NCI-H446 (cell line): Measurements from ENCODE around the gene ACKR2.

Experiments used
- DNase-seq, 2 experiments: peaks; one replicate each; lab custom pipeline; 2025; lab: John Stamatoyannopoulos, UW

Gene ACKR2

GRCh38 chr3:42887084-42887483 lies 77.8 kb downstream of the ACKR2 start:
- DNase-seq: no peak

DNA sequence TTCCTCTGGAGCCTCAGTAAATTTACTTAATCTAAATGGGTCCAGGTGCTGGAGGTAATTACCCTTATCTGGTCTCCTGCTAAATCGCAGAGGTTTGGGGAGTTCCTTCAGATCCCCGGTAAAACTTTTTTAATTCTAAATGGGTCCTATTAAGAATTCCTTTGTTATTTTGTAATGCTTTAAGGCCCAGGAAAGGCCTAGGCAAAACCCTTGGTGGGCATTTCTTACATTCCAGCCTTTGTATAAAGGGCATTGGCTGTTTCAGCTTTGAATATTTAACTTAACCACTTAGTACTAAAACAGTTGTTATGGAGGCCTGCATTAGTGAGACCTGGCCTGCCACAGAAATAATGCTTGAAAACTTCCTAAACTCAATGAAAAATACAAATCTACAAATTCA lies 81.8 kb downstream of the ACKR2 start:
- no peak for DNase-seq

DNA sequence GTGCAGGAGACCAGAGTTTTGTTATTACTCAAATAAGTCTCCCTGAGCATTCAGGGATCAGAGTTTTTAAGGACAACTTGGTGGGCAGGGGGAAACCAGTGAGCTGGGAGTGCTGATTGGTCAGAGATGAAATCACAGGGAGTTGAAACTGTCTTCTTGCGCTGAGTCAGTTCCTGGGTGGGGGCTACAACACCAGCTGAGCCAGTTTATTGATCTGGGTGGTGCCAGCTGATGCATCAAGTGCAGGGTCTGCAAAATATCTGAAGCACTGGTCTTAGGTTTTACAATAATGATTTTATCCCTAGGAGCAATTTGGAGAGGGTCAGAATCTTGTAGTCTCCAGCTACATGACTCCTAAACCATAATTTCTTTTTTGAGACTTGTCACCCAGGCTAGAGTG lies 82.9 kb downstream of the ACKR2 start:
- DNase-seq: no peak

GRCh38 chr3:42892807-42893206 lies 83.6 kb downstream of the ACKR2 start:
- no peak for DNase-seq

DNA sequence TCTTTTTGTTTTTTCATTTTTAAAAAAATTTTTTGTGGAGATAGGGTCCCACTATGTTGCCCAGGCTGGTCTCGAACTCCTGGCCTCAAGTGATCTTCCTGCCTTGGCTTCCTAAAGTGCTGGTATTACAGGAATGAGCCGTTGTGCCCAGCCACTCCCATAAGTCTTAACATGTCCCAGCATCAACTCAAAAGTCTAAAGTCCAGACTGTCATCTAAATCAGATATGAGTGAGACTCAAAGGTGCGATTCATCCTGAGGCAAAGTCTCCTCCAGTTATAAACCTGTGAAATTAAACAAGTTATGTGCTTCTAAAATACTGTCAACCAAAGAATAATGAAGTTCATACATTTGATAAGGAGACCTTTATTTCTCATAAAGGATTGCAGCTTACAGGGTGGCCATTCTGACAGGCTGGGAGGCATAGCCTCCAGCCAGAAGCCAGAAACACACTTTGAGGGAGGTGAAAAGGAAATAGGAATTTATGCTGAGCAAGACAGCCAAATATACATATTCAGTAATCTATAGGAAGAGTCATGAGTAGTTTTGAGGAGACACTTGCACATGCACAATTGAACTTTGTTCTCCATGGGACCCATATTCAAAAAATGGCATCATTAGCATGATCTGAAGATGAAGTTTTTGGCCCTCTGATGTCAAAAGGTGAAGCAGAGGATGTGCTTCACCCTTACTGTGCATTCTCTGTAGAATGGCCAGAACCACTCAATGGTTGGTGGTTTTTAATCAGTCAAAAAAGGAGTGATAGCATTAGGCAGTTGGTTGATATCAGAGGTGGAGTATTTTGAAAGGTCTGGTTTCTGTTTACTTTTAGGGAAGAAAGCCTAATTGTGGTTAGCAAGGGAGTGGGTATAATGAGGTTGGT lies 85.7 kb downstream of the ACKR2 start:
- no peak for DNase-seq

DNA sequence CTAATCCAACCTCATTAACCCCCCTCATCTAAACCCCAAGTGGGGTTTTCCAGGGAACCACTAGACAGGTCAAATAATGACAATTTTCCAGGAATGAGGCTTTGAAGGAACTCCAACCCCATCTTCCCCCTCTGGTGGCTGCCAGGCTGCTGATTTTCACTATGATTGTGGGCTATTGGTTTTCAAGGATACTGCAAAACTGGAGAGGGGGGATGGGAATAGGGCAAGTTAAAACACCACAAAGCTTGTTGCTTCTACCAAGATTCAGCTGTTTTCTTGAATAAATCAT lies 86.3 kb downstream of the ACKR2 start:
- DNase-seq: no peak

- DNase-seq: no peak
Measured at GRCh38 chr3:42898896-42899675, 89.8 kb downstream of the ACKR2 start.

DNA sequence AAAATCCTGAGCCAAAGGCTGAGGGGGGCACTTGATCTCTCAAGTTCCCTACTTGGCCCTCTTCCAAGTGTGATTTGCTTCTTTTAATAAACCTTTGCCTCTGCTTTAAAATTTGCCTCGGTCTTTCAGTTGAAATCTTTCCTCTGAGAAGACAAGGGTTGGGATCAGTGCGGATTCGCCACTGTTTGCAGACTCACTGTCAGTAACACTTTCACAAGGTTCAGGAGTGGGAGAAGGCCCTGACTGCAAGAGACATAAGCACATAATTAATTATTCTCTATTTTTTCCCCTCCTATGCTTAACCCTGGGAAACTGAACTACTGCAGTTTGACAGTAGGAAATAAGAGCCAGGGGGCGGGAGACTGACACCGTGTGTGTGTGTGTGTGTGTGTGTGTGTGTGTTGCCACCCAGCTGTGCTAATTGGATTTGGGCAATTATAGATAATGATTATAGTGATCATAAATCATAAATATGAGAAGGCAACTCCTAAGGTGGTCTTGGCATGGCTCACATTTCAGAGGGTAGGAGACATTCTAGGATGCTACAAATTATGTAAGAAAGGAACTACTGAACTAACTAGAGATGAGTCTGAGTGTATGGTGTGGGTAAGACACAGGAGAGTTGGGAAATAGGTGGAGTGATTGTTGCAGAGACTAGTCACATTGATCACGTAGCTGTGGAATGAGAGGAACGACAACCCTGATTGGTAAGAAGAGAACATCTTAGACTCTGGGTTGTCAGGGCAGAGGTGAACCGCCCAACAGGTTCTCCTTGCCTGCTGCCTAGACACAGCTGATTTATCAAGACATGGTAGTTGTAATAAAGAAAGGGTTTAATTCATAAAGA lies 91.2 kb downstream of the ACKR2 start:
- no peak for DNase-seq

GRCh38 chr3:42901073-42901415 lies 91.8 kb downstream of the ACKR2 start:
- no peak for DNase-seq

GRCh38 chr3:42902257-42902656 lies 93.0 kb downstream of the ACKR2 start:
- DNase-seq: no peak

- DNase-seq: no peak
Measured at GRCh38 chr3:42904076-42904475, 94.8 kb downstream of the ACKR2 start.

DNA sequence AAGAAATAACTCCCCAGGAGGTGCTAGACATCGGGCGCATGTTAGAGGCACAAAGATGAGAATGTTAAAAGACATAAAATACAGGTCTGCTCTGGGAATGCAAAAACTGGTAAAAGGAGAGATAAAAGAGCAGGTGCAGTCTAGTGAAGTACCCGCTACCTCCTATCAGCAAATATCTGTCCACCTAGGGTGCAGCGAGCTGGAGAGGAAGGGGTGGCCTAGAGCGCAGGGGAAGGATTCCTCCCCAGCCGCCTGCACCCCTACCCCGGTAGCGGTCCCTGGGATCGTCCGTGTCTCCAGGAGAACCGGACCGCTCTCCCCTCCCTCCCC lies 96.5 kb downstream of the ACKR2 start:
- DNase-seq: no peak

GRCh38 chr3:42906070-42906847 lies 97.0 kb downstream of the ACKR2 start, which contains the start of gene ZNF662:
ZNF662 (plus strand) TSS chr3:42906142; CDS start chr3:42908115, 1,973 bp downstream.
- DNase-seq: peak in 1 of 2 experiments; percentile 35

DNA sequence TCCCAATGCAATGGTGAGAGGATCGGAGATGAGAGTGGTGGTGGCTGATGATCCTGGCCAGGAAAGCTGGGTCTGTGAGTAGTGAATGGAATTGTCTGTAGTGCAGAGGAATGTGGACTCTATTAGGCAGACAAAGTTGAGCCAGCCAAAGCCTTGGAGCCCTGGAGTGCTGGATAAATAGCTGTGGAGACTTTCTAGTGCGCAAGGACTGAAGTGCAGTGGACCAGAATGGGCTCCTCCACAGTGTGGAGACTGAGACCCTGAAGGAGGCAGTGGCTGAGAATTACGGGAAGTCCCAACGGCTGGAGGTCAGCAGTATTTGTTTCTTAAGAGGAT lies 97.6 kb downstream of the ACKR2 start:
- no peak for DNase-seq

DNA sequence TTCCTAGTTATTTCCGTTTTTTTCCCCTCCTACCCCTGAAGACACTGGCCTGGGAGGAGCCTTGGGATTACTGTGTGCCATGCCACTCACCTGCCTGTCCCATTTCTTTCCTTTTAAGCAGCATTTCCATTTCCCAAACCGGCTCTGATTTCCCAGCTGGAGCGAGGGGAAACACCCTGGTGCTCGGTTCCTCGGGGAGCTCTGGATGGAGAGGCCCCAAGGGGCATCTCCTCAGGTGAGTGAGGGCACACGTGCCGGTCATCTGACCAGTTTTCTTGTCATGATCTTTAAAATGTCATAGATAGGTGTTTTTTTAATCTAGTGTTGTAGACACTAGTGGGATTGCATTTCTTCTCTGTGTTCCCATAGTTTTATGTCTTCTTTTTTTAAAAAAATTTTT lies 99.4 kb downstream of the ACKR2 start:
- no peak for DNase-seq

DNA sequence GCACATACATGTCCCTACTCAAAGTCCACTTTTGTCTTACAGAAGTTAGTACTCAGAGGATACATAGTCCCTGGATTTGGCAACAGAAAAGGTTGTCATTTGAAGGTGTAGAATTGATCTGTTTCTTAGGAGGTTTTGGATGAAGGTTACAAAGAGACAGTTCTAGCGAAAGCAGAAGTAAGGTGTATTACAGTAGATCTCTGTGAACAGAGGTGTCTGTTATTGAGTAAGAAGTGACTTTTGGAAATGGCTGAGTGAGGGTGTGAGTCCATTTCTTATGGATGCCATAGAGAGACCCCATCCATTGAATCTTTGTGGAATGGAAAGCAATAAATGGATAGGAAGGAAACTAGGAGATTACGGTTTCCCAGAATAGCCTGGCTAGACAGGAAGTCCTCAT lies 102.3 kb downstream of the ACKR2 start:
- DNase-seq: no peak

DNA sequence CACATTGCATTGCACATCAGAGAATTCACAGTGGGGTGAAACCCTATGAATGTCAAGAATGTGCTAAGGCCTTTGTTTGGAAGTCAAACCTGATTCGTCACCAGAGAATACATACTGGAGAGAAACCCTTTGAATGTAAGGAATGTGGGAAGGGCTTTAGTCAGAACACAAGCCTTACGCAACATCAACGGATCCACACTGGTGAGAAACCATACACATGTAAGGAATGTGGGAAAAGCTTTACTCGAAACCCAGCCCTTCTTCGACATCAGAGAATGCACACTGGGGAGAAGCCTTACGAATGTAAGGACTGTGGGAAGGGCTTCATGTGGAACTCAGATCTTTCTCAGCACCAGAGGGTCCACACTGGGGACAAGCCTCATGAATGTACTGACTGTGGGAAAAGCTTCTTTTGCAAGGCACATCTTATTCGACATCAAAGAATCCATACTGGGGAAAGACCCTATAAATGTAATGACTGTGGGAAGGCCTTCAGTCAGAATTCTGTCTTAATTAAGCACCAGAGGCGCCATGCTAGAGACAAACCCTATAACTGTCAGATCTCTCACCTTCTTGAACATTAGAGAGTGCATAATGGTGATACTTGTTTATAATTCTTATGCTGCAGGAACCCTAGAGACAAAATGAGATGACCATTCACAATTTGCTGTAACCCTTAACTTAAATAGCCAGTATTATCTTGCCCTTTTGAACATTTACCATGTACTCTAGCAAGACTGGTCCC lies 105.7 kb downstream of the ACKR2 start:
- DNase-seq: no peak
